Pons (tissue), 1 donor: ENCODE data around the gene PMEL.
"Not testable (repeated sequence)": the region's sequence is repeated elsewhere in the genome, so short reads cannot be mapped to it uniquely, and the experiment has no call there.

Experiments used
- DNase-seq: peaks from one replicate; pipeline ENCODE4 v3.0.0-alpha.2; 2016; ENCODE audit warnings: low spot score

Gene PMEL

DNA sequence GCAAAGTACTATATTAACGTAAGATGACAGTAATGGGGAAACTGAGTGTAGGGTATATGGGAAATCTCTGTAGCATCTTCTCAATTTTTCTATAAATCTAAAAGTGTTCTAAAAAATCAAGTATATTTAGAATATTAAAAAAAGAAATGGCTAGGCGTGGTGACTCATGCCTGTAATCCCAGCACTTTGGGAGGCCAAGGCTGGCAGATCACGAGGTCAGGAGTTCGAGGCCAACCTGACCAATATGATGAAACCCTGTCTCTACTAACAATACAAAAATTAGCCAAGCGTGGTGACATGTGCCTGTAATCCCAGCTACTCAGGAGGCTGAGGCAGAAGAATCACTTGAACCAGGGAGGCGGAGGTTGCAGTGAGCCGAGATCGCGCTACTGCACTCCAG lies 42.2 kb downstream of the PMEL start:
- DNase-seq: not testable (repeated sequence)

DNA sequence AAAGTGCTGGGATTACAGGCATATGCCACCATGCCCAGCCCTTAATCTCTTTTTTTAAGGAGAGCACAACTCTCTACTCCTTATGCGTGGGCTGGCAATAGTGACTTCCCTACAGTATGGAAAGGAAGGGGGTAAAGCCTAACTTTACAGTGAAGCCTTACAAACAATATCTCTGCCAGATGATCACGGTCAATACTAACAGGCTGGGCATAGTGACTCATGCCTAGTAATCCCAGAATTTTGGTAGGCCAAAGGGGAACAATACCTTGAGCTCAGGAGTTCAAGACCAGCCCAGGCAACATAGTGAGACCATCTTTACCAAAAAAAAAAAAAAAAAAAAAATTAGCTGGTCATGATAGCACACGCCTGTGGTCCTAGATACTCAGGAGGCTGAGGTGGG lies 43.7 kb downstream of the PMEL start:
- no peak for DNase-seq

DNA sequence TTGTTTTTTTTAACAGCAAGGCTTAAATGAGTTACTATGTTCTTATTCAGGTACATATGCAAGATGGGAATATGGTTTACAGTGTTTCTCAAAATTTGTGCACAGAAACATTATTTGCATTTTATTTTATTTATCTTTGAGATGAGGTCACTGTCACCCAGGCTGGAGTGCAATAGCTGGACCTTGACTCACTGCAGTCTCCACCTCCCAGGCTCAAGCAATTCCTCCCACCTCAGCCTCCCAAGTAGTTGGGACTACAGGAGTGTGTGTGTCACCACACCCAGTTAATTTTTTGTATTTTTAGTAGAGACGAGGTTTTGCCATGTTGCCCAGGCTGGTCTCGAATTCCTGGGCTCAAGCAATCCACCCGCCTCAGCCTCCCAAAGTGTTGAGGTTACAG lies 46.8 kb downstream of the PMEL start:
- DNase-seq: not testable (repeated sequence)

DNA sequence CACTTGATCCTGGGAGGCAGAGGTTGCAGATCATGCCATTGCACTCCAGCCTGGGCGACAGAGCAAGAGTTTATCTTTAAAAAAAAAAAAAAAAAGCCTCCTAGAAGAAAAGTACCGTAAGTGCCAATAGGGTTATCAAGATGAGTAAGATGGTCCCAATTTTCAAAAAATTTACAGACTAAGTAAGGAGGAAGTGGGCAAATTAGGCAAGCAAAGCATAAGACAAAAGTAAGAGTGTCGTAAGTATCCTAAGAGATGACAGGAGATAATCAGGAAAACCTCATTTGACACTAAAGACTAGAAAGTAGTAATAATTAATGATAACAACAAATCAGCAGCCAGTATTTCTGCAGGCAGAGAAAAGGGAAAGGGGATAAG lies 50.4 kb downstream of the PMEL start:
- DNase-seq: no peak

DNA sequence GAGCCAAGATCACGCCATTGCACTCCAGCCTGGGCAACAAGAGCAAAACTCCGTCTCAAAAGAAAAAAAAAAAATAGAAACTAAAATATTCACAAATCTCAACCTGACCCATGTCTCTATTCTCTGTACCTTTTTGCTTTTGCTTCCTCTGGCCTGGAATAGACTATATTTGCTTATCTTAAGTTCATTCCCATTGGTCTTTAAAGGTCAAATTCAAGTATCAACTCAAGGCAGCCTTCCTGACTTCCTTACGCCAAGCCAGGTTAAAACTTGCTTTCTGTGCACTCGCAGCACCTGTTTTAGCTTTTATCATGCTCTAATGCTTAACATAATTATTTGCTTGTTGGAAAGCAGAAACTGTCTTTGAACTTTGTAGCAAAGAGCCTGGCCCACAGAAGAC lies 52.9 kb downstream of the PMEL start:
- no peak for DNase-seq

DNA sequence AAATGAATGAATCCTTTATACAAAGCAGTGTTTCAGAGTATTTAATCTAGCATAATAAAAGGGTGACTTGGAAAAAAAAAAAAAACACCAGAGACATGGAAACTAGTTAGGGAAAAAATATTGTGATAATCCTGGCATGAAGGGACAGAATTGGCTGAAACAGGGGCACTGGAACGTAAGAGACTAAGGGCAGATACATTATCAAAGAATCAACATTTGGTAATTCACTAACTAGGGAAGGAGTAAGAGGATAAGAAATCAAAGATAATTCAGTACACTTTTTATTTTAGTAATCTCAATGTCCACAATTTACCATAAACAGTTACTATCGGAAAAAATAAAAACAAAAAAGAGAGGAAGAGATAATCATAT lies 56.3 kb downstream of the PMEL start:
- no peak for DNase-seq

DNA sequence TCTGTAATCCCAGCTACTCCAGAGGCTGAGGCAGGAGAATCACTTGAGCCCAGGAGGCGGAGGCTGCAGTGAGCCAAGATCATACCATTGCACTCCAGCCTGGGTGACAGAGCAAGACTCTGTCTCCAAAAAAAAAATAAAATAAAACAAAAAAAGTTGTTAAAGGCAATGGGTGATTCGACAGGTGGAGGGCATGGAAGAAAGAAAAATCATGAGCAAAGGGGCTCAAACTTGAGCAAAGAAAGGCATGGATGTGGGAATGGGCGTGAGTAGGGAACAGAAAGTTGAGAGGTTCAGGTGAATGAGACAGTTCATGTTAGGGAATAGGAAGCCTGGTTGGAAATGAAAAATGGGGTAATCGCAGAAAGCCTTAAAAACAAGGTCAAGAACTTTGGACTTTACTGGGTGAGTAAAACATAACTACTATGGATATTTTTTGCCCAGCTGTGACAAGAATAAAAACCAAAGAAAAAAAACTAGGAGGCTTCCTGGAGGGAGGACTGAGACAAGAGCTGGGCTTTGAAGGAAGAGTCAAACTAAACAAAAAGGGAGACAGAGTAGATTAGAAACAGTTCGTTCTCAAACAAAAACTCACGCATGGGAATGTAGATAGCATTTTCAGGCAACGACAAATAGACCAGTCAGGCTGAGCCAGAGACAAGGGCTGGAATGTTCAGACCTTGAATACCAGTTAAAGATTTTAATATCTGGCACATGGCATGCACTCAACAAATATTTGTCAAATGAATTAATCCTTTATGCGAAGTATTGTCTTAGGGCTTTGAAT lies 56.9 kb downstream of the PMEL start:
- DNase-seq: peak; percentile 15

DNA sequence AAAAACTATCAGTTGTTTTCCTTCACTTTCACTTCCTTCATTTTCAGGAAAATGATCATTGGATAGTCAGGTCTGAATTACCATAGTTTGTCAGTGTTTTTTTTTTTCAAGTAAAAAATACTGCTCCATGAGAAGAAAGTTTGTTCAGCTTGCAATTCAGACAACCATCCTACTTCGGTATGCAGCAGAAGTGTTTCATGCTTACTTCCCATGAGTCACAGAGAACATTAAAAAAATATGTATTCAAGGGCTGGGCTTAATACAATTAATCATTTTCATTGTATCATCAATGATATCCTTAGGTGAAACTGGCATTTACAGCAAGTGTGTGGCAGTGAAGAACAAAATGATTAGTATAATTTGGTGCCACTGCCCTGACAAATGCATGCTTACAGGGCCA lies 59.8 kb downstream of the PMEL start:
- DNase-seq: no peak
